ENCODE data around the gene CEP120.
"Not testable (repeated sequence)": the region's sequence is repeated elsewhere in the genome, so short reads cannot be mapped to it uniquely, and the experiment has no call there.

CEP120 gene

GRCh38 chr5:123438244-123438643 lies 15.0 kb upstream of the CEP120 start:
- DNase-seq = no peak

DNA sequence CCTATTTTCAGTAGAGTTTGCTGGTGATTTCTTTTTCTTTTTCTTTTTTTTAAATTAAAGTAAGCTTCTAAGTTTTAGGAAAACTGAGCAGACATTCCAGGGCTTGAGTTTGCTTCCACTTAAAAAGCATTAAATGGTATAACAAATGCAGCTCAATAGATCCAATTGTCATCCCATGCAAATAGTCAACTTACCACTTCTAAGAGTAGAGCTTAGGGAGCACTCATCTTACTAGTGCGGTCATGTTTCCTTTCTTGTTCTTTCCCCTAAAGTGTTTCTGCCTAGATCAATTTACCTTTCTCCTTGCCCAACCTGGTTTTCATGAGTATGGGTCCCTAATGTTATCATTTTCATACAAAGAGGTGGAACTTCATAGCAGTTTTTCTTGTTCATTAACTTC lies 13.0 kb upstream of the CEP120 start:
- DNase-seq = no peak

GRCh38 chr5:123434796-123435195 lies 11.6 kb upstream of the CEP120 start:
- no peak for DNase-seq

DNA sequence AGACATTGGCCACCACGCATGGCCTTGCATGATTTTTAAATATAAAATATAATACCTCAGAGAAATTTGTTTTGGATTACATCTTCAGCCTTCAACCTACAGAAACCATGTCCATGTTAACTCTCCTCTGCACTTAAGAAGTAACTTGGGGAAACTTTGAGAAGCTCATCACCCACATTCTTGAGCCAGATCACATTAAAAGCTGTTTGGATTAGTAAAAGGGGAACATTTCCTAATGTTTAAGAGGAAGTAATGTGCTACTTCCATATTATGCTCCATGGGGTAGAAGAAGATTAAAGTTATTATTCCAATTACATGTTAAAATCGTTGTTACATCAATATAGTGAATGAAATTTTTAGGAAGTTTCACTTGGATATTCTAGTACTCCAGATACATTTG lies 10.4 kb upstream of the CEP120 start:
- no peak for DNase-seq

DNA sequence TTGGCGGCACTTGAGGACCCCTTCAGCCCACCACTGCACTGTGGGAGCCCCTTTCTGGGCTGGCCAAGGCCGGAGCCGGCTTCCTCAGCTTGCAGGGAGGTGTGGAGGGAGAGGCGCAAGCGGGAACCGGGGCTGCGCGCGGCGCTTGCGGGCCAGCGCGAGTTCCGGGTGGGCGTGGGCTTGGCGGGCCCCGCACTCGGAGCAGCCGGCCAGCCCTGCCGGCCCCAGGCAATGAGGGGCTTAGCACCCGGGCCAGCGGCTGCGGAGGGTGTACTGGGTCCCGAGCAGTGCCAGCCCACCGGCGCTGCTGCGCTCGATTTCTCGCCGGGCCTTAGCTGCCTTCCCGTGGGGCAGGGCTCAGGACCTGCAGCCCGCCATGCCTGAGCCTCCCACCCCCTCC lies 7.2 kb upstream of the CEP120 start:
- not testable (repeated sequence) for DNase-seq

GRCh38 chr5:123429993-123430392 lies 6.8 kb upstream of the CEP120 start:
- no peak for DNase-seq

DNA sequence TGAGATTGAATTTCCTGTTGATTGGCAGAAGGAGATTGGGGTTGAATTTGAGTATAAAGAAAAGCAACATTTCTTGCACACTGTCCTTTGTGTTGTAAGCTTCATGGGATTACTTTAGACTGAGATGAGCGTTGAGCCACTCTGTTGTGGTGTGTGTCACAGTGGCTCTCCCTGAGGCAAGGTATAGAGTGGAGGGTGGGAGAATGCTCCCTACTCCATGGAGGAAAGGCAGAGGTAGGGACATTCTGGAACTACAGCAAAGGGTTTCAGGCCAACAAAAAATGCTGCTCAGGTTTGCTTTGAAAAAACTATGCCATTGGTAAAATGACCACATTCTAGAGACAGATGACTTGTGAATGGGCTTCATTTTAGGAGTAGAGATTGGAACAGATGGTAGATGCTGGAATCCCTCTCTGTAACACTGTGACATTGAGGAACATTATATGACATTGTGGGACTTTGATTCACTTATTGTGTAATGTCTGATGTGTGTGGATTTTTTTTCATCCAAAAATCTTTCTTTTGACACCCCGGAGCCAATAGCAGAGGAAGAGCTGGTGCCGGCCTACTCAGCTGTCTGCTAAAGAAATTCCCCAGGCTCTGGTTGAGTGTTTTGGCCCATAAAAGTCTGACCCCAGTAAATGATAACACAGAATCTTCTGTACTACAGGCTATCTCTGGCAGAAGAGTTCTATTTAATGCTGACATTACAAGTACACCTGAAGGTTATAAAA lies 6.2 kb upstream of the CEP120 start:
- no peak for DNase-seq

- DNase-seq = no peak
Measured at GRCh38 chr5:123428521-123429220, 5.5 kb upstream of the CEP120 start.

- no peak for DNase-seq
Measured at GRCh38 chr5:123427281-123427680, 4.1 kb upstream of the CEP120 start.

DNA sequence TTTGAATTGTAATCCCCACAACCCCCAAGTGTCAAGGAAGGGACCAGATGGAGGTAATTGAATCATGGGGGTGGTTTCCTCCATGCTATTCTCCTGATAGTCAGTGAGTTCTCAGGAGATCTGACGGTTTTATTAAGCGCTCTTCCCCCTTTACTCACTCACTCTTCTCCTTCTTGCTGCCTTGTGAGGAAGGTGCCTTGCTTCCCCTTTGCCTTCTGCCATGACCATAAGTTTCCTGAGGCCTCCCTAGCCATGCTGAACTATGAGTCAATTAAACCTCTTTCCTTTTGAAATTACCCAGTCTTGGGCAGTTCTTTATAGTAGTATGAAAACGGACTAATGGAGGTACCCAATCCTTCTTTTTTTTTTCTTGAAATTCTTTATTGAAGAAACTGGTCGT lies 2.2 kb upstream of the CEP120 start:
- no peak for DNase-seq

GRCh38 chr5:123422433-123423277 lies 548 bp downstream of the CEP120 start:
- DNase-seq = no peak

GRCh38 chr5:123421773-123422172 lies 1.4 kb downstream of the CEP120 start:
- no peak for DNase-seq

DNA sequence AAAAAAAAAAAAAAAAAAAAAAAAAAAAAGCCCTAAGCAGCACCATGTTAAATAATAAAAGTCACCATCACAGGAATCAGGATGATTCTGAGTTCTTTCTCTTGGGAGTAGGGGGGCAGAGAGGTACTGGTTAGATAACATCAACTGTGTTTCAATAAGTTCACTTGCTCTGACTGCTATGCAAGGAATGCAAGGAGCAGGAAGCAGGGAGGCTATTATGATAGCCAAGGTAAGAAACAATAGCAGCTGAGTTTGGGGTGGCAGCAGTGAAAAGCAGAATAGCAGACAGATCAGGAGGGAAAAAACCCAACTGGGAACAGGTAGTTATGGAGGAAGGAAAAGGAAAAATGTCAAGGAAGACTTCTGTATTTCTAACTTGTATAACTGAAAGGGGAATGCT lies 8.2 kb downstream of the CEP120 start:
- no peak for DNase-seq

GRCh38 chr5:123412206-123412605 lies 11.0 kb downstream of the CEP120 start:
- DNase-seq = no peak

- not testable (repeated sequence) for DNase-seq
Measured at GRCh38 chr5:123401999-123402398, 21.2 kb downstream of the CEP120 start.

GRCh38 chr5:123401320-123401719 lies 21.9 kb downstream of the CEP120 start:
- no peak for DNase-seq

- DNase-seq = not testable (repeated sequence)
Measured at GRCh38 chr5:123400870-123401291, 22.3 kb downstream of the CEP120 start.

GRCh38 chr5:123398058-123398733 lies 25.0 kb downstream of the CEP120 start:
- DNase-seq = no peak

GRCh38 chr5:123397538-123397937 lies 25.7 kb downstream of the CEP120 start:
- no peak for DNase-seq

DNA sequence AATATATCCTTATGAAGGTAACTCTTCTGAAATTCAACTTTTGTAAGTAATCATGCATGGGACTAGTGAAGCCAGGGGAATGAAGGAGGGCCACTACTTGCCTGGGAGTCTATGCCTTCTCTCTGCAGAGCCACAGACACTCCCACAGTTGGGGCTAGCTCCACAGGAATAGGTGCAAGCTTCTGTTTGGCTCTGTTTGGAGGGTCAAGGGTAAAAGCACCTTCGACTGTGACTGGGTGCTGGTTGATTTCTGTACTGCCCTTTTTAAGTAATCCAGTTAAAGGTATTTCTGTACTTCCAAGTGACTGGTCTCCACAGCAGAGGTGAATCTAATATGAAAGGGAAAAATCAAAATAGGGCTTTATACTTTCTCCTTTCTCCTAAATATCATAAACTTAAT lies 32.2 kb downstream of the CEP120 start:
- DNase-seq = no peak

DNA sequence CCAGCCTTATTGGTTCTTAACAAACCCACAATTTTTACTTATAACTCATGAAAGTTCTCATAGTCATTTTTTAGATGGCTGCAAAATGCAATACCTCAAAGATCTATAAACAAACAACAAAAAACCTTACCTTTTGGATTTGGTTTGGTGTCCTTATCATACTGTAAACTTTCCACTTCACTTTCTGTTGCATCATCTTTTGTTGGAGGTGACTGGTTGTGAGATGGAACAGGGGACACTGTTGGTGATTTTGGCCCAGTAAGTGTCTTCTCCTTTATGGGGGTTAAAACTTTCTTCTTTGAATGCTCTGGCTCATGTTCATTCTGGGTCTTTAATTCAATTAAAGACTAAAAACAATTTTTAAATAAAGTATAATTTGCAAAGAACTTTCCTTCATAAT lies 33.4 kb downstream of the CEP120 start:
- DNase-seq = no peak

GRCh38 chr5:123387313-123387712 lies 35.9 kb downstream of the CEP120 start:
- no peak for DNase-seq

- DNase-seq = no peak
Measured at GRCh38 chr5:123382252-123382651, 41.0 kb downstream of the CEP120 start.
